Prostate gland (tissue), 2 donors: ENCODE results near the gene ETV6.

ENCODE experiments used
- CTCF ChIP-seq, 4 experiments: fragments of 200-600 bp in 2 of 4; fragments of 450-650 bp in 2 of 4; sonication (generic) in 2 of 4; IDR thresholded peaks; 1 replicate in 3 of 4; 2 replicates in 1 of 4; pipeline ENCODE4 v1.5.1; 2016 to 2019; ENCODE audit warnings: antibody characterized with exemption in 4 of 4, mild to moderate bottlenecking in 2 of 4, moderate library complexity in 2 of 4
- POLR2A ChIP-seq: fragments of 450-650 bp; IDR thresholded peaks from one replicate; pipeline ENCODE4 v1.6.1; 2016; ENCODE audit warnings: antibody characterized with exemption, mild to moderate bottlenecking
- POLR2AphosphoS5 ChIP-seq: sonication (generic); formaldehyde crosslinking; IDR thresholded peaks from one replicate; pipeline ENCODE4 v1.6.1; 2017; ENCODE audit warnings: antibody characterized with exemption

- TF ChIP-seq POLR2A, result no peak
- no peak for TF ChIP-seq CTCF (IDR thresholded peaks at IDR 0.05)
- no peak for TF ChIP-seq POLR2AphosphoS5
These were observed 122.5 kb downstream of the ETV6 start for GRCh38 chr12:11771895-11772502.
